GM04504 (cell line): ENCODE data around the gene THOC3.
"Not testable (repeated sequence)": the region's sequence is repeated elsewhere in the genome, so short reads cannot be mapped to it uniquely, and the experiment has no call there.

ENCODE experiments used
- DNase-seq: peaks from one replicate; pipeline ENCODE4 v3.0.0-alpha.2; 2012; ENCODE audit warnings: low read depth

Gene THOC3

GRCh38 chr5:175967471-175968372 is at the start of gene THOC3:
Gene THOC3 (minus strand): TSS chr5:175968315. CDS start chr5:175968208, 107 bp downstream.
- DNase-seq, result peak; percentile 35

DNA sequence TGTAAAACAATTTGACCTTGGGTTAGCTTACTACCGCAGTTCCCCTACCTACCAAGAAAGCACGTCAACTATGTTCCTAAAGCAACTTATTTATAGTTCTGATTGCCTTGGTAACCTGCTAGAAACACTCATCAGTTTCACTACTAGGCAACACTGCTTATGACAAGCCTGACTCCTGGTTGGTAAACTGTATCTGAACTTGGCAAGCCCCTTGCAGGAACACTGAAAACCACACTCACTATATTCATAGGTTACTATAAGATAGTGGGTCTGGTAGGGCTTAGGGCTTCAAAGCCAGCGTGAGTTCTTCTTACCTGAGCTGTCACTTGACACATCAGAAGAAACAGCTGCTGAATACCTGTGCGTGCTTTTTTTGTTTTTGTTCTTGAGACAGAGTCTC is 49.2 kb upstream of the THOC3 start:
- not testable (repeated sequence) for DNase-seq

DNA sequence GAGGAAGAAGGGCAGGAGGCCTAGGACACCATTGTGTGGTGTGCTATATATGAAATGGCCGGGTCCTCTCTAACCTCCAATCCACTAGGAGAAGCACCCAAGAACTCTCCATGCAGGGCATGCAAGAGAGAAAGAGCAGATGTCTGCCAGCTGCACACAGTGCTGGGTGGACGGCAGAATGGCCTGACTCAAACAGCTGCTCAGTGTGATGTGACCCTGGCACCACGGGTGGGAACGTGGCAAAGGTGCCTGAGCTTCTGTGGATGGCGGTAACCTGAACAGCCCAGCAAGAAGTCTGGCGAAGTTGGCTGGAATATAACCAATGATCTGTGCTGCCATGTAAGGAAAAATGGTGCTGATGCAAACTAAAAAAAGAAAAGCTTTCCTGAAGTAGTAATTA is 46.2 kb upstream of the THOC3 start:
- DNase-seq, result not testable (repeated sequence)

DNA sequence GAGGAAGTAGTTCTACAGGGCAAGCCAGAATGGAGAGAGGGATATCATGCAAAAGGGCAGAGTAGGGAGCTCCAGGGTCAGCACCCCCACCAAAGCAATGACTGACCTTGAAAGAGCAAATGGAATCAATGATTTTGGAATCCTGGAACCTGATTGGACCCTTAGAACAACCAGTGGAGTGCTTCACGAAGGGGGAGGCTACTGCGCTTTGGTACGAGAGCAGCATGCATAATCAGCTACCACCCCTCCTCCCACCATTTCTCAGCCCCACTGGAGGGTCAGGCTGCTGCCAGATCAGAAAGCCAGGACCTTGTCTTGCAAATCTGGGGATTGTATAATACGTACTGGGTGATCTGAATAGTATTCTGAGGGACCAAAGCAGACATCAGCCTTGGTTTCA is 43.0 kb upstream of the THOC3 start:
- not testable (repeated sequence) for DNase-seq

DNA sequence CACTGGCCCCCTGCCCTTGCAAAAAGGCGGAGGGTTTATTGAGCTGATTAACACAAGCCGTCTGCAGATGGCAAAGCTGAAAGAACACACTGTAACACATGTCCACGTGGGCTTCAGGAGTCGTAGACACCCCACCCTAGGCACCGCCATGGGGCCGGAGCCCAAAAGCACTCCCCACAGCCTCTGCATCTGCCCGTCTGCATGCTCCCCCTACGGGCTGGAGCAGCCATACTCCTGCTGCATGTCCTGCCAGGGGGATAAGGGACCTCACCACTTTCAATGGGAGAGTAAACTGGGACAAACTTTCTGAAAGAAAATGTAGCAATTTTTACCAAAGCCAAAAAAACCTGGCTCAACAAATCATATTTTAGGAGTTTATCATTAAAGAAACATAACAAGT is 42.1 kb upstream of the THOC3 start:
- DNase-seq, result not testable (repeated sequence)

- not testable (repeated sequence) for DNase-seq
Measured at GRCh38 chr5:176007220-176007619, 39.1 kb upstream of the THOC3 start.

- DNase-seq, result not testable (repeated sequence)
Measured at GRCh38 chr5:176006819-176007218, 38.7 kb upstream of the THOC3 start.

DNA sequence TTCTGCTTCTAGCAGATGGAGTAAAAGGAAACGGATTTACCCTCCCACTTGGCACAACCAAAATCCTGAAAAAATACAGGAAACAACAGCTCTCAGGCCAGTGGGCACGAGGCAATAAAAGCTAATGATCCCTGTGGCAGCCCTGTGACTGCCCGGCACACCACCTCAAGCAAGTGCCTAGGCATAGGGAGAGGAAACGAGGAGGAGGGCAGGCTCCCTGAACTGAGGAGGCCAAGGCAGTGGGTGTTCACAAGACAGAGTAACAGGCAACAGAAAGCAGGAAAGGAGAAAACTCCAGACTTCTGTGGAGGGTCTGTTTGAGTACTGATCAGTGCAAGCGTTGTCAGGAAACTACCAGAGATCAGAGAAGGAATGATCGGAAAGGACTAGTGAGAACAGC is 29.9 kb upstream of the THOC3 start:
- not testable (repeated sequence) for DNase-seq

GRCh38 chr5:175997495-175997894 is 29.4 kb upstream of the THOC3 start:
- DNase-seq, result not testable (repeated sequence)

DNA sequence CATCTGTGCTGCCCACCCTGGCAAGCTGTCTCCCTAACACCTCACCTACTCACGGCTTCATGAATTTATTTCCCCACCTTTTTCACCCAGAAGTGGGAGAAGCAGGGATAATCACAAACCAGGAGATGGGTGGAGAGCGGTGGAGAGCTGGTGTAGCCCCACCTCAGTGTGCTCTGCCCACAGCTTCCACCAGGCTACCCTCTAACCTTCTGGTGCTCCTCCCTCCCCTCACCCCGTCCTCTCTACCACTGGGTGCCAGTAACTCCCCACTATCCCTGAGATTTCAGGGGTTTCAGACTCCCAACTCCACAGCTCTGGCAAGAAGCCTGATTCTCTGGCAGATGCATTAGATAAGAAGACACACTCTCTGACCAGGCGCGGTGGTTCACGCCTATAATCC is 28.7 kb upstream of the THOC3 start:
- not testable (repeated sequence) for DNase-seq

GRCh38 chr5:175995506-175995905 is 27.4 kb upstream of the THOC3 start:
- not testable (repeated sequence) for DNase-seq

DNA sequence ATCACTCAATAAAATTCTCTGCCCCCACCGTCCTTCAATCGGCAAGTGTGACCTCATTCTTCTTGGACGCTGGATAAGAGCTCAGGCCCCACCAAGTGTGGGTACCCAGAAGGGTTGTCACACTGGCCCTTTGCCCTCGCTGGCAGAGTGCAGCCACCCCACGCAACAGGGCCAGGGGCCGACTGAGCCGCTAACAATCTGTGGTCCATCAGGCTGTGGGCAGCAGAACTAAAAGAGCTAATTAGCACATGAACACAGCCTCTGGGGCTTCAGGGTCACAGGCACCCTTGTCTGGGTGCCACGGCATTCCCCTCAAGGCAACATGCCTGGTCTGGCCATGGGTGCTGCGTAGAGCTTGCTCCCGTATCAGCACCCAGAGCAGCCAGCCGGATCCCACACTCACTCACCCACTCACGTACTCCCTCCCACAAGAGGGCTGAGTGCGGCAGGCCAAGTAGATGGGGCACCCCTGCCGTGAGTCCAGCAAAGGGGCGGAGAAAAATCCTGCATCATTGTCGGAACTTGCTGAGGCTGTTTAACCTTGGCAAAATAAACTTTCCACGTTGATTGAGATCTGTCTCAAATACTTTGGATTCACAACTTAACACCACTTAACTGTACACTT is 11.4 kb upstream of the THOC3 start:
- not testable (repeated sequence) for DNase-seq

- DNase-seq, result not testable (repeated sequence)
Measured at GRCh38 chr5:175968381-175968780, 266 bp upstream of the THOC3 start.

DNA sequence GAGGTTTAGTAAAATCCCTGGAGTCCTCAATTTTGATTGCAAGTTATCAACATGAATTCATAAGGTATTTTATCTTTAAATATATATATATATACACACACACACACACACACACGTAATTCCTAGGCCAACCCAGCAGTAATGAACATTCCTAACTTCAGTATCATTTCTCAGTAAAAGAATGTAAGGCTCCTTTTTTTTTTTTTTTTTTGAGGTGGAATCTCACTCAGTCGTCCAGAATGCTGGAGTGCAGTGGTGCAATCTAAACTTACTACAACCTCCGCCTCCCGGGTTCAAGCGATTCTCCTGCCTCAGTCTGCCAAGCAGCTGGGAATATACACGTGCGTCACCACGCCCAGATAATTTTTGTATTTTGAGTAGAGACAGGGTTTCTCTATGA is 5.8 kb downstream of the THOC3 start:
- not testable (repeated sequence) for DNase-seq

- DNase-seq, result not testable (repeated sequence)
Measured at GRCh38 chr5:175960228-175960627, 7.9 kb downstream of the THOC3 start.

DNA sequence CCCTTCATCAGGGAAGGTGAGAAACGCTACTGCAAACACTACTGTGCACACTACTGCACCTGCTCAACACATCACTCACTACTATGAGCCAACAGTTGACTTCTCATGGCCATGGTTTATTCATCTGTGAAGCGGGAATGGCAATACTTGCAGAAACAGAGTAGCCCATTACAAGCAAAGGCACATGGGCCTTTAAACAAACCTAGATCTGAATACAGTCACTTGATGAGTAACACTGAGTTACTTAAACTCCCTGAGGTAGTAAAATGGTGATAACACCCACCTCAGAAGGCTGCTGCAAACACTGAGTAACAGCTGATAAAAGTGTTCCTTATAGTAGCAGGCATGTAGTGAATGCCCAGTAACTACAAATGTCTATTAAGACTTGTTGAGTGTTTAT is 9.6 kb downstream of the THOC3 start:
- DNase-seq, result not testable (repeated sequence)

DNA sequence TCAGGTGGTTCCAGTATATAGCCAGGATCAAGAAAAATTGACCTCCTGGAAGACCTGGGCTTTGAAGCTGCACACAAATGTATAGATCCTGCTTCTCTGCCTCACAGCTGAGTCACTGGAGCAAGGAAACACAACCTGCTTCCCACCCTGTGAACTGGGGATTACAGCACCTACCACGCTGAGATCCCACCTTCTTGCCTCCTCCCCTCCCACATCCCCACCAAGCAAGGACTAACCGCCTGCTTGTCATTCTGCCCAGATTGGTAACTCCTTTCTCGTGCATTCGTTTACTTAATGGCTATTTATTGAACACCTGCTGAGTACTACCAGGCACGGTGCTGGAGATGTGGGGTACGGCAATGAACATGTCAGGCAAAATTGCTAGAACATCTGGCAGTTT is 14.0 kb downstream of the THOC3 start:
- not testable (repeated sequence) for DNase-seq

DNA sequence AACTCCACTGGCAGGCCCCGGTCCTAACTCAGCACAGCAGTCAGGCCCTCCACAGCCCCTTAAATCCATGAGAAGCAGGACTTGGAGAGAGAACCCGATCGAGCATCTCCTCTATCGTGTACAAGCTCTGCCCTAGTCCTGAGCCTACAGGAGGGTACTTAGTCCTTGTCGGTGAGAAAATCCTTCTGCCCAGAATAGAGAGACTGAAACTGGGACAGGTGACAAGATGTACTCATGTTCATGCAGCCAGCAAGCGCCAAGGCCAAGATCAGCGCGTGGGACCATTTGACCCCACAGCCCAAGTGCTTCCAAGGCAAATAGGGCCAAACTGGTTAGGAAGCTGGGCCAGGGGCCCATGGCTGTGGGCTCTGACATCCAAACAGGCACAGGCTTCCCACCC is 15.3 kb downstream of the THOC3 start:
- not testable (repeated sequence) for DNase-seq

GRCh38 chr5:175951339-175951969 is 16.7 kb downstream of the THOC3 start:
- DNase-seq, result not testable (repeated sequence)

DNA sequence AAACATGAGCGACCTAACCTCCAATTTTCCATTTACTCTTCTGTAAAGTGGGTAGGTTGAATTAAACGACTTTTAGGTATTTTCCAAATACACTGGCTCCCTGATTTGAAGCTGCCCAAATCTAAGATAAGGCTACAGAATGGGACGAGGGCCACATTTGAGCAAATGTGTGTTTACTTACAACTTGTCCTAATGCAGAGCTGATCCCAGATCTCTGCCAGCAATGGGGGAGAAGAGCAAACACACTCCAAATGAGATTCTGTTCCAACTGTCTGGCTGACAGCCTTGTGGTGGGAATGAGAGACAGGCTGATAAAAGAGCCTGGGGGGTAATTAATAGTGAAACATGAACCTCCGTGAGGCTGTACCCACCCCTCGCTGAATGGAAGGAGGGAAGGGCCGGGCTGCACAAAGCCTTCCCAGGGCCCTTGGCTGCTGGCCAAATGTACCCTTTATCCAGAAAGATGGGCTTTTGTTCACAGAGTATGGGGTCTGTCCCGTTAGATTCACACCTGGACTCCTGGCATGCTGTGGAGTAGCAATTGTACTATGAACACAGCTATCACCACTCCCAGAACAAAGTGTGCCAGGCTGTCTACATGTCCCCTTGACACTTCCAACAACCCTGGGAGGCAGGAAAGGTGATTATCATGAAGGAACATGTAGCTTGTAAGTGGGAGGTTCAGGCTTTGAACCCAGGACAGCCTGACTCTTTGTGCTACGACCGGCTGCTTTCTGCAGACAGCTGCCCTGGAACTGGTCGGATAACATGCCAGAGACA is 19.6 kb downstream of the THOC3 start:
- DNase-seq, result not testable (repeated sequence)

DNA sequence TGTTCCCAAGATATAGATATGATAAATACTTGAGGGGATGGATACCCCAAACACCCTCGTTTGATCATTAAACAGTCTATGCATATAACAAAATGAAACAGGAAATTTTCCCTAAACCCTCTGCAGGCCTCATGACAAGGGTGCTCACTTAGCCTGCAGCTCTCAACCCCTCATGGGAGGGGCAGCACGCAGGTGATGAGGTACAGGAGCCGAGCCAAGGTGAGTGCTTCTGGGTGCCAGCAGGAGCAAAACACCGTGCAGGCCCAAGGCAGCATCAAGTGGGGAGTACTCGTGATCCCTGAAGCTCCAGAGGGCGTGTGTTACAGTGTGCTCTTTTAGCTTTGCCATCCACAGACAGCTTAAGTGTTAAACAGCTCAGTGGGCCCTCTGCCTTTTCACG is 24.9 kb downstream of the THOC3 start:
- not testable (repeated sequence) for DNase-seq

- not testable (repeated sequence) for DNase-seq
Measured at GRCh38 chr5:175940632-175941031, 27.5 kb downstream of the THOC3 start.
